AG08395 (cell line): ENCODE results near the gene CFAP69.
"Not testable (repeated sequence)": the region's sequence is repeated elsewhere in the genome, so short reads cannot be mapped to it uniquely, and the experiment has no call there.

Experiments used
- DNase-seq: peaks from one replicate; pipeline ENCODE4 v3.0.0; 2012; ENCODE audit warnings: mixed read lengths, low spot score

The CFAP69 gene

DNA sequence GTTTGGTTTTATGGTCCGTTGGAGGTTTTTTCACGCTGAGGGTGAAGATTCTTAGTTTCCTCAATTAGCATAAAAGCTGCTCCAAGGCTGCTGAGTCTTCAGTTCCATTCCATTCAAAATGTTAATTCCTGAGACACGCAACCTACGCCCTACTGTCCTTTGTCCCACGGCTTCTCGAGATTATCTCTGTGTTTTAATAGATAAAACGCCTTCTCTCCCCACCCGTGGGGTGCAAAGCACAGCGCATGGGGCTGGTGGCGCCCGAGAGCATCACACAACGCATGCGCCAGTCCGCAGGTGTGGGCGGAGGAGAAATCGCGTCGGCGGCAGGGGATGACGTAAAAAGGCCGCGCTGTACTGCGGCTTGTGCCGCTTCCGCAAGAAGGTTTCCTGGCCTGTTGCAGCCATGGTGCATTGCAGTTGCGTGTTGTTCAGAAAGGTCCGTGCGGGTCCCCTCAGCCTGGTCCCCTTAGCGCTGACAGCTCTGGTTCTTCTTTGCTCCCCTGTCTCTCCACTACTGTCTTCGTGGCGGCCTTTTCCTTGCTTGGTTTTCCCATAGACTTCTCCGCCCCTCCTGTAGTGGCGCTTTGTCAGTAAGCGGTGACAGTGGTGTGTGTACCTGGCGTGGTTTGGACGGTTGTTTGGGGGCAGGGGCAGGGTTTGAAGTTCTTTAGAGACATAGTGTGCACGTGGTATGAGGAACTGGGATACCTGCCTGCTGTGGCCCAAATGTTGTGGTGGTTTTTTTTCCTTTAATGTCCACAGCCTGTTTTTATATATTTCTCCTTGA, 101.6 kb downstream of the CFAP69 start, which contains the start of gene GTPBP10:
Gene GTPBP10, plus strand, starts transcription at position 381 of the 790 bp plus-strand sequence. Its CDS starts 26 bp downstream, at position 407.
- peak; percentile 98 for DNase-seq

DNA sequence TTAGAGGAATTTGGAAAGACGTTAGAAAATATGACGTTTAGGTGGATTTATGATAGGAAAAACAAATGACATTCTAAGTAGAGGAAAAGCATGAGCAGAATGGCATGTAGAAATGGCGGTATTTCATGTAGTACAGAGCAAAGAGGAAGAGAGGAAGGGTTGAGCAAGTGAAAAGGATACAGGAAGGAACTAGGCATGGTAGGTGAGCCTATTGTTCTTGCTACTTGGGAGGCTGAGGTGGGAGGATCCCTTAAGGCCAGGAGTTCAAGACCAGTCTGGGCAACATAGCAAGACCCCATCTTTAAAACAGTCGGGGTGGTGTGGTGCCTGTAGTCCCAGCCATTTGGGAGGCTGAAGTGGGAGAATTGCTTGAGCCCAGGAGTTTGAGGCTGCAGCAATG, 102.8 kb downstream of the CFAP69 start:
- no peak for DNase-seq

- DNase-seq: no peak
Observed at GRCh38 chr7:90349305-90349704, 104.3 kb downstream of the CFAP69 start.

GRCh38 chr7:90350032-90350431, 105.1 kb downstream of the CFAP69 start:
- DNase-seq: not testable (repeated sequence)

GRCh38 chr7:90351987-90352386, 107.0 kb downstream of the CFAP69 start:
- no peak for DNase-seq
